Parathyroid adenoma (tissue), 2 donors: Measurements from ENCODE around the gene GAMT.

Source experiments
- H2AFZ ChIP-seq: fragments of 300-600 bp; sonication (generic); one replicate; pipeline ENCODE4 v1.7.0; 2017; ENCODE audit warnings: antibody characterized with exemption, mild to moderate bottlenecking
- H3K27ac ChIP-seq: fragments of 300-600 bp; sonication (generic); one replicate; pipeline ENCODE4 v1.7.0; 2017
- H3K27me3 ChIP-seq: fragments of 300-600 bp; sonication (generic); one replicate; pipeline ENCODE4 v1.7.0; 2017; ENCODE audit warnings: low read length; ENCODE audit not compliant: control insufficient read depth, insufficient read depth
- H3K36me3 ChIP-seq: fragments of 300-600 bp; sonication (generic); one replicate; pipeline ENCODE4 v1.7.0; 2017; ENCODE audit warnings: low read length; ENCODE audit not compliant: control insufficient read depth, insufficient read depth
- H3K4me1 ChIP-seq: fragments of 300-600 bp; sonication (generic); one replicate; pipeline ENCODE4 v1.7.0; 2017; ENCODE audit warnings: control low read depth
- H3K4me2 ChIP-seq: fragments of 300-600 bp; sonication (generic); one replicate; pipeline ENCODE4 v1.7.0; 2017; ENCODE audit warnings: low read length
- H3K4me3 ChIP-seq: fragments of 300-600 bp; sonication (generic); one replicate; pipeline ENCODE4 v1.7.0; 2017; ENCODE audit warnings: low read depth, low read length
- H3K79me2 ChIP-seq: fragments of 300-600 bp; sonication (generic); one replicate; pipeline ENCODE4 v1.7.0; 2017; ENCODE audit warnings: control low read depth
- H3K9ac ChIP-seq: fragments of 300-600 bp; sonication (generic); one replicate; pipeline ENCODE4 v1.7.0; 2017; ENCODE audit warnings: mild to moderate bottlenecking
- H3K9me3 ChIP-seq: fragments of 300-600 bp; sonication (generic); one replicate; pipeline ENCODE4 v1.7.0; 2017; ENCODE audit warnings: low read length; ENCODE audit not compliant: control insufficient read depth
- CTCF ChIP-seq: fragments of 300-600 bp; sonication (generic); IDR thresholded peaks from one replicate; pipeline ENCODE4 v1.7.0; 2017; ENCODE audit warnings: antibody characterized with exemption, mild to moderate bottlenecking
- donor health status: primary hyperparathyroidism.

Gene GAMT

GRCh38 chr19:1416014-1416841 lies 14.9 kb upstream of the GAMT start:
- Histone ChIP-seq H3K4me3 (peak overlapping the region; percentile 42), H3K4me2 (peak overlapping the region; percentile 40), H3K27ac (peak overlapping the region; percentile 72), H3K4me1 (peaks cover 27% of the 10 kb centered on the region), H3K27me3 (no peaks in the 10 kb centered on the region), H3K9ac (no peak overlapping the region), H3K36me3 (no peaks in the 10 kb centered on the region), H3K9me3 (no peaks in the 10 kb centered on the region), H2AFZ (no peak overlapping the region), H3K79me2 (peaks cover 71% of the 10 kb centered on the region)
- TF ChIP-seq CTCF = no peak

GRCh38 chr19:1412995-1413800 lies 11.9 kb upstream of the GAMT start:
- H3K4me3 ChIP-seq = no peak overlapping the region
- no peak overlapping the region for H3K9ac ChIP-seq
- H3K4me2 ChIP-seq = no peak overlapping the region
- H3K36me3 ChIP-seq = no peaks in the 10 kb centered on the region
- H3K27ac ChIP-seq = no peak overlapping the region
- H3K27me3 ChIP-seq = no peaks in the 10 kb centered on the region
- peaks cover 47% of the 10 kb centered on the region for H3K4me1 ChIP-seq
- peaks cover 77% of the 10 kb centered on the region for H3K79me2 ChIP-seq
- H3K9me3 ChIP-seq = no peaks in the 10 kb centered on the region
- H2AFZ ChIP-seq = no peak overlapping the region
- TF ChIP-seq CTCF = no peak

GRCh38 chr19:1412323-1412923 lies 11.1 kb upstream of the GAMT start:
- Histone ChIP-seq H3K4me2 (no peak overlapping the region), H3K9ac (no peak overlapping the region), H2AFZ (no peak overlapping the region), H3K4me3 (no peak overlapping the region), H3K27me3 (no peaks in the 10 kb centered on the region), H3K79me2 (peaks cover 73% of the 10 kb centered on the region), H3K9me3 (no peaks in the 10 kb centered on the region), H3K27ac (peak overlapping the region; percentile 12), H3K4me1 (peaks cover 47% of the 10 kb centered on the region), H3K36me3 (no peaks in the 10 kb centered on the region)
- no peak for TF ChIP-seq CTCF

- Histone ChIP-seq H3K4me3 (no peak overlapping the region), H3K4me2 (no peak overlapping the region)
Observed at GRCh38 chr19:1411255-1412191, 10.2 kb upstream of the GAMT start.

More at GRCh38 chr19:1411255-1412191, 10.2 kb upstream of the GAMT start:
- no peaks in the 10 kb centered on the region for H3K9me3 ChIP-seq
- no peaks in the 10 kb centered on the region for H3K27me3 ChIP-seq
- peak overlapping the region; percentile 12 for H3K27ac ChIP-seq
- H3K36me3 ChIP-seq = no peaks in the 10 kb centered on the region
- H3K9ac ChIP-seq = no peak overlapping the region
- peaks cover 44% of the 10 kb centered on the region for H3K4me1 ChIP-seq
- H3K79me2 ChIP-seq = peaks cover 66% of the 10 kb centered on the region
- H2AFZ ChIP-seq = no peak overlapping the region
- no peak for TF ChIP-seq CTCF
